Superior temporal gyrus (tissue), 1 donor: Measurements from ENCODE around the gene CSTPP1.
"Not testable (repeated sequence)": the region's sequence is repeated elsewhere in the genome, so short reads cannot be mapped to it uniquely, and the experiment has no call there.

Experiments used
- DNase-seq: peaks from one replicate; pipeline ENCODE4 v3.0.0-alpha.2; 2016; ENCODE audit errors: extremely low spot score

Gene CSTPP1

GRCh38 chr11:47207459-47207858 is 270.9 kb downstream of the CSTPP1 start:
- no peak for DNase-seq

GRCh38 chr11:47208008-47208552 is 271.5 kb downstream of the CSTPP1 start:
- DNase-seq = not testable (repeated sequence)

GRCh38 chr11:47208628-47209027 is 272.1 kb downstream of the CSTPP1 start:
- DNase-seq = no peak
